Spleen (tissue), 11 donors: ENCODE results near the gene TMEM41B. TPM values are rescaled to one million over a fixed set of nuclear protein-coding genes. Genes with fewer than 3 reads are reported as not detected.
"Not testable (repeated sequence)": the region's sequence is repeated elsewhere in the genome, so short reads cannot be mapped to it uniquely, and the experiment has no call there.

Experiments
- DNase-seq: peaks from one replicate; pipeline ENCODE4 v3.0.0-alpha.2; 2020
- H3K27ac ChIP-seq, 8 donors: fragments of 200-600 bp; sonication (generic) in 7 of 8; 1 replicate in 4 of 8; 2 replicates in 4 of 8; pipeline versions ENCODE4 v1.5.0 to v1.8.0; 2016 to 2021; ENCODE audit warnings: inconsistent platforms in 4 of 8, mild to moderate bottlenecking in 4 of 8, moderate library complexity in 1 of 8
- H3K27me3 ChIP-seq, 7 donors: fragments of 200-600 bp; sonication (generic) in 6 of 7; replicated peaks in 1 of 7; 1 replicate in 4 of 7; 2 replicates in 3 of 7; pipeline versions ENCODE4 v1.5.0 to v1.8.0; 2016 to 2021; ENCODE audit warnings: inconsistent platforms in 3 of 7, mild to moderate bottlenecking in 1 of 7
- H3K36me3 ChIP-seq, 6 donors: fragments of 200-600 bp; sonication (generic) in 5 of 6; 1 replicate in 4 of 6; 2 replicates in 2 of 6; pipeline versions ENCODE4 v1.5.0 to v1.8.0; 2016 to 2021; ENCODE audit warnings: inconsistent platforms in 2 of 6
- H3K4me1 ChIP-seq, 6 donors: fragments of 200-600 bp; sonication (generic) in 5 of 6; 1 replicate in 3 of 6; 2 replicates in 3 of 6; pipeline versions ENCODE4 v1.5.0 to v1.8.0; 2016 to 2021; ENCODE audit warnings: inconsistent platforms in 3 of 6
- H3K4me3 ChIP-seq, 8 donors: fragments of 200-600 bp; sonication (generic) in 7 of 8; 1 replicate in 4 of 8; 2 replicates in 4 of 8; pipeline versions ENCODE4 v1.5.0 to v1.8.0; 2016 to 2021; ENCODE audit warnings: inconsistent platforms in 4 of 8, mild to moderate bottlenecking in 4 of 8, moderate library complexity in 2 of 8
- H3K9me3 ChIP-seq, 8 donors: fragments of 200-600 bp; sonication (generic) in 7 of 8; 1 replicate in 4 of 8; 2 replicates in 4 of 8; pipeline versions ENCODE4 v1.5.0 to v1.8.0; 2016 to 2021; ENCODE audit warnings: inconsistent platforms in 4 of 8
- CTCF ChIP-seq, 11 experiments: fragments of 200-600 bp in 7 of 11; fragments of 450-650 bp in 4 of 11; sonication (generic) in 4 of 11; IDR thresholded peaks in 8 of 11; conservative IDR thresholded peaks in 3 of 11; 1 replicate in 7 of 11; 2 replicates in 4 of 11; pipeline versions ENCODE4 v1.4.0 to v1.8.0; 2016 to 2021; ENCODE audit warnings: antibody characterized with exemption in 11 of 11, inconsistent platforms in 4 of 11, mild to moderate bottlenecking in 1 of 11
- POLR2A ChIP-seq, 3 donors: fragments of 450-650 bp; IDR thresholded peaks; one replicate each; pipeline ENCODE4 v1.5.1; 2017; ENCODE audit warnings: antibody characterized with exemption in 3 of 3, mild to moderate bottlenecking in 1 of 3
- POLR2AphosphoS5 ChIP-seq, 3 donors: sonication (generic); formaldehyde crosslinking; IDR thresholded peaks; one replicate each; pipeline ENCODE4 v1.5.1; 2017; ENCODE audit warnings: antibody characterized with exemption in 3 of 3
- WGBS, 5 donors: extraction: QIAGEN DNeasy Blood & Tissue Kit in 3 of 5; methylation state at CpG; one replicate each; pipeline versions ENCODE4 v1.1.5 to v1.1.7; 2013 to 2018; 5-methylcytosine and 5-hydroxymethylcytosine counted together
- intact Hi-C: fragments of 100-400 bp; cut with DNase I; formaldehyde crosslinking; loops from one replicate; pipeline ENCODE4 v1.15.0; 2023; ENCODE audit warnings: low total_unique reads
- polyA plus RNA-seq, 3 donors: library from polyadenylated mRNA; stranded (reverse); fragments of 200-250 nt; gene quantifications; one replicate each; pipeline ENCODE4 v1.2.1, GENCODE V29; 2013
- total RNA-seq, 7 donors: library from RNA; depleted of rRNA in 3 of 7; stranded (reverse); fragments of >200 nt in 3 of 7; fragmentation: NEBNext Ultra II Directional in 4 of 7; extraction: Animal tissue kit (Norgen Biotek cat#: 25700) in 4 of 7; gene quantifications; one replicate each; pipeline versions ENCODE4 v1.1.0 to v1.2.1, GENCODE V29; 2016 to 2021
- donor health status: healthy with polysubstance abuse.
- donor health status: DM: no; HTN: no; CAD: no; lungs with moderate emphysema.
- donor health status: DM: no; HTN: no; CAD: no.
- donor health status: Bipolar disorder and iron deficiency.
- donor health status: healthy.
- donor health status: DM: no; HTN: no; CAD: no.
- donor health status: DM: yes; HTN: yes; CAD: no.

Gene TMEM41B
- total and polyA plus RNA-seq, 10 donors: 9.9 to 29.4 (median 23.5) TPM

DNA sequence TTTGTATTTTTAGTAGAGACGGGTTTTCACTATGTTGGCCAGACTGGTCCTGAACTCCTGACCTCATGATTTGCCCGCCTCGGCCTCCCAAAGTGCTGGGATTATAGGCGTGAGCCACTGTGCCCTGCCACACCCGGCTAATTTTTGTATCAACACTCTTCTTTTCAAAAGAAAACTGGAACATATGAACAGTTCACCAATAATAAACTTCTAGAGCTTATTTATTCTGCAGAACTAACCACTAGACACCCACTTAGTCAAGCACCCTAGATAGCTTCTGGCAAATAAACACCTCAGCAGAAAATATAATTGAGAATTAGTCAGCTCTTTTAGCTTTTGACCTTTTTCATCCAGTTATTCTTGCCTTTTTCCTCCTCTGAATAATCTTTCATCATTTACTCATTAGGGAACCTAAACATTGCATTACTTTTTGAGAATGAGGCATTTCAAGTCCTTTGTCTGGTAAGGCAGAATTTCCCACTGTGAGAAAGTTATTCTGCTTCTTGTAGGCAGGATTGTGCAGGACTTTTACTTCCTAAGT, 27.3 kb upstream of the TMEM41B start:
- DNase-seq: peak; percentile 13
- Histone ChIP-seq H3K4me3 (no peak overlapping the region), H3K27me3 (no peaks in the 10 kb centered on the region), H3K4me1 (no peaks in the 10 kb centered on the region), H3K36me3 (no peaks in the 10 kb centered on the region), H3K9me3 (no peaks in the 10 kb centered on the region), H3K27ac (no peak overlapping the region)
- intact Hi-C loops: no loop called here
- TF ChIP-seq POLR2A (IDR thresholded peaks at IDR 0.05): no peak
- WGBS, 5 donors: 70 to 84% (median 72%) methylated on average over 5 of the region's 5 CpGs

DNA sequence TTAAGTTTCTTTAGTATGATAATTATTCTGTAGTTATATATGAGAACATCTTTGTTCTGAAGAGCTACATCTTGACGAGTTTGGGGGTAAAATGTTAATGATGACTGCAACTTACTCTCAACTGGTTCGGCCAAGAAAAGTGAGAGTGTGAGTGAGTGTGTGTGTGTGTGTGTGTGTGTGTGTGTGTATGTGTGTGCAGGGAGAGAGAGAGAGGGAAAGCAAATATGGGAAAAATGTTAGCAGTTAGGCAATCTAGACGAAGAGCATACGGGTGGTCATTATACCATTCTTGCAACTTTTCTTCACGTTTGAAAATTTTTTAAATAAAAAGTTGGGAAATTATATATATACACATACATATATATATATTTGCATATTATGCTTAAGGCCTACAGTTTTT, 18.3 kb upstream of the TMEM41B start:
- DNase-seq: no peak
- Histone ChIP-seq H3K4me1 (no peaks in the 10 kb centered on the region), H3K27me3 (no peaks in the 10 kb centered on the region), H3K4me3 (no peak overlapping the region), H3K27ac (no peak overlapping the region), H3K36me3 (no peaks in the 10 kb centered on the region), H3K9me3 (no peaks in the 10 kb centered on the region)
- intact Hi-C loops: no loop called here
- WGBS, 5 donors: 71 to 86% (median 75%) methylated on average over 5 of the region's 5 CpGs
- TF ChIP-seq CTCF (IDR thresholded peaks at IDR 0.05 in 8 of 11, conservative IDR thresholded peaks at IDR 0.05 in 3 of 11) (no peak), POLR2A (IDR thresholded peaks at IDR 0.05) (no peak), POLR2AphosphoS5 (IDR thresholded peaks at IDR 0.05) (no peak)

GRCh38 chr11:9330387-9331384, 16.3 kb upstream of the TMEM41B start:
- no peak for TF ChIP-seq CTCF (IDR thresholded peaks at IDR 0.05 in 8 of 11, conservative IDR thresholded peaks at IDR 0.05 in 3 of 11)
- TF ChIP-seq POLR2A (IDR thresholded peaks at IDR 0.05): no peak
- TF ChIP-seq POLR2AphosphoS5 (IDR thresholded peaks at IDR 0.05): no peak
- Histone ChIP-seq H3K4me1 (no peaks in the 10 kb centered on the region), H3K9me3 (no peaks in the 10 kb centered on the region), H3K36me3 (no peaks in the 10 kb centered on the region), H3K4me3 (no peak overlapping the region), H3K27me3 (no peaks in the 10 kb centered on the region), H3K27ac (no peak overlapping the region)
- DNase-seq: no peak
- intact Hi-C loops: no loop called here
- 89 to 94% (median 92%) methylated on average over 10 of the region's 10 CpGs for WGBS, 5 donors

GRCh38 chr11:9320047-9320446, 5.7 kb upstream of the TMEM41B start:
- H3K4me1 ChIP-seq: peaks cover 0 to 12% (median 6%) of the 10 kb centered on the region in 6 donors
- no peak overlapping the region for H3K27ac ChIP-seq
- TF ChIP-seq POLR2A (IDR thresholded peaks at IDR 0.05) (no peak), POLR2AphosphoS5 (IDR thresholded peaks at IDR 0.05) (no peak), CTCF (IDR thresholded peaks at IDR 0.05 in 8 of 11, conservative IDR thresholded peaks at IDR 0.05 in 3 of 11) (no peak)
- DNase-seq: no peak
- WGBS, 5 donors: 89 to 94% (median 91%) methylated on average over 3 of the region's 3 CpGs
- H3K9me3 ChIP-seq: no peaks in the 10 kb centered on the region
- intact Hi-C loops: no loop called here
- H3K4me3 ChIP-seq: no peak overlapping the region
- H3K27me3 ChIP-seq: peaks cover 0 to 6% (median 0%) of the 10 kb centered on the region in 7 donors
- no peaks in the 10 kb centered on the region for H3K36me3 ChIP-seq

DNA sequence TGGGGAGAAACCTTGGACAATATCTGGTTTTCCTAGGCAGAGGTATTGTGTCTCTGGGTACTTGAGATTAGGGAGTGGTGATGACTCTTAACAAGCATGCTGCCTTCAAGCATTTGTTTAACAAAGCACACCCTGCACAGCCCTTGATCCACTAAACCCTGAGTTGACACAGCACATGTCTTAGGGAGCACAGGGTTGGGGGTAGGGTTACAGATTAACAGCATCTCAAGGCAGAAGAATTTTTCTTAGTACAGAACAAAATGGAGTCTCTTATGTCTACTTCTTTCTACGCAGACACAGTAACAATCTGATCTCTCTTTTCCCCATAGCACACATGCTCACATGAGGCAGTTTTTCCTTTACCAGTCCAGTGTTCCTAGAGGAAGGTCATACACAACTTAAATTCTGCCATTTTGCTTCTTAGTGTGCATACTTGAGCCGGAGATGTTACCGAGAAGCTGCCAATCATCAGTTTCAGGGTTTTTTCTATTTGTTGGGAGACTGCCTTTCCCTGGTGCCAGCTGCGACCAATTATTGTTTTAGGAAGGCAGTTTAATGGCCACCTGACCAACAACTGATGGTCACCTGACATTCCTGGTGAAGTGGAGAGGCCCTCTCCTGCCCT, 5.1 kb upstream of the TMEM41B start:
- intact Hi-C loops: loop anchor here (10.0 kb wide), 1 partner anchor 45 kb away; no protein-coding TSS in a partner anchor
- H3K4me1 ChIP-seq: peaks cover 0 to 15% (median 10%) of the 10 kb centered on the region in 6 donors
- H3K9me3 ChIP-seq, H3K27ac ChIP-seq, H3K27me3 ChIP-seq, DNase-seq, H3K36me3 ChIP-seq, H3K4me3 ChIP-seq: not testable (repeated sequence)
- WGBS, 5 donors: 89 to 94% (median 93%) methylated on average over 4 of the region's 4 CpGs

- H3K4me1 ChIP-seq: peaks cover 0 to 18% (median 11%) of the 10 kb centered on the region in 6 donors
- not testable (repeated sequence) for H3K27me3 ChIP-seq, H3K27ac ChIP-seq, H3K9me3 ChIP-seq, H3K36me3 ChIP-seq, DNase-seq, H3K4me3 ChIP-seq
- 47 to 51% (median 48%) methylated on average over 18 of the region's 18 CpGs for WGBS, 5 donors
- intact Hi-C loops: loop anchor here (10.0 kb wide), 1 partner anchor 46 kb away; no protein-coding TSS in a partner anchor
These were observed 4.3 kb upstream of the TMEM41B start for GRCh38 chr11:9318442-9319376.
